HG02973 (cell line): Measurements from ENCODE around the gene CENPVL3.
"Not testable (repeated sequence)": the region's sequence is repeated elsewhere in the genome, so short reads cannot be mapped to it uniquely, and the experiment has no call there.

Experiments used
- ATAC-seq: cut with Tn5 transposase; IDR thresholded peaks from one replicate; pipeline ENCODE4 v1.9.1; 2021; ENCODE audit warnings: moderate library complexity; ENCODE audit not compliant: unreplicated experiment

Gene CENPVL3

GRCh38 chrX:51618241-51619155 is at the start of gene CENPVL3:
Gene CENPVL3 (minus strand): TSS chrX:51618912. CDS start chrX:51618873, 39 bp downstream.
- not testable (repeated sequence) for ATAC-seq

GRCh38 chrX:51665981-51666380 is 47.3 kb upstream of the CENPVL3 start:
- no peak for ATAC-seq

- no peak for ATAC-seq
Observed at GRCh38 chrX:51643377-51643776, 24.7 kb upstream of the CENPVL3 start.

GRCh38 chrX:51641421-51642021 is 22.8 kb upstream of the CENPVL3 start:
- ATAC-seq, result no peak

- not testable (repeated sequence) for ATAC-seq
Observed at GRCh38 chrX:51636511-51636910, 17.8 kb upstream of the CENPVL3 start.

- ATAC-seq, result no peak
Observed at GRCh38 chrX:51614353-51615012, 4.2 kb downstream of the CENPVL3 start.

GRCh38 chrX:51608766-51609165 is 9.9 kb downstream of the CENPVL3 start:
- ATAC-seq, result no peak

- ATAC-seq, result no peak
Observed at GRCh38 chrX:51608126-51608525, 10.6 kb downstream of the CENPVL3 start.

GRCh38 chrX:51606446-51606845 is 12.3 kb downstream of the CENPVL3 start:
- no peak for ATAC-seq

GRCh38 chrX:51598899-51599298 is 19.8 kb downstream of the CENPVL3 start:
- ATAC-seq, result no peak

GRCh38 chrX:51571874-51572273 is 46.8 kb downstream of the CENPVL3 start:
- ATAC-seq, result no peak

GRCh38 chrX:51569561-51569960 is 49.2 kb downstream of the CENPVL3 start:
- no peak for ATAC-seq

- no peak for ATAC-seq
Observed at GRCh38 chrX:51568586-51568985, 50.1 kb downstream of the CENPVL3 start.
